Femur (tissue), 1 donor: ENCODE results near the gene TIPARP.
A peak's percentile ranks its signal among the peaks of the same experiment; 100 is the strongest.
"Not testable (repeated sequence)": the region's sequence is repeated elsewhere in the genome, so short reads cannot be mapped to it uniquely, and the experiment has no call there.

ENCODE experiments used
- DNase-seq: peaks from one replicate; pipeline ENCODE4 v3.0.0-alpha.2; 2017

The TIPARP gene

DNA sequence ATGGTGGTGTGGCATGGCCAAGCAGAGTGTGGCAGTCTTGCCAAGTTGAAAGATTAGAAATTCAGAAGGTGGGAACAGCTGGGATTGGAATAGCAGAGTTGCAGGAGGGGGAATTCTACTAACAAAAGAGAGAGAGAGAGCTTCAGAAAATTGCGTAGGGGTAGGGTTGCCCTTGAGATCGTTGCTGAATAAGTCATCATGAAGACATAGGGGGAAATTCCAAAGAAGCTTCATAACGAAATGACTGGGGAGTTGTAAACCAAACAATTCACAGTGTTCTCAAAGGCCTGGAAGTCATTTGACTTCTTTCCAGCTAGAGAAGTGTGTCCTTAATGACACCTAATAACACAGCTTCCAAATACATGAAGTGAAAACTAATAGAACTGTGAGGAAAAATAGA lies 26.3 kb upstream of the TIPARP start:
- no peak for DNase-seq

DNA sequence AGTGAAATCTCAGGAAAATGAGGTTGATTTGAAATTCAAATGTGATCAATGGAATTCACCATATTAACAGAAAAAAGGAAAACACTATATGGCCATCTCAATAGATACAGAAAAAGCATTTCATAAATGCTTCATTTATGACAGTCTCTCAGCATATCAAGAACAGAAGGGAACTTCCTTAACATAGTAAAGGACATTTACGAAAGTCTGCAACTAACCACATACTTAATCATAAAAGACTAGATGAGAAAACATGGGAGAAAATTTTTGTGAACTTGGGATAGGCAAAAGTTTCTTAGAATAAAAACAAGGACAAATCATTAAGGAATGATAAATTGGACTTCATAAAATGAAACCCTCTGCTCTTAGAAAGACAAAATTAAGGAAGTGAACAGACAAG lies 24.7 kb upstream of the TIPARP start:
- no peak for DNase-seq

DNA sequence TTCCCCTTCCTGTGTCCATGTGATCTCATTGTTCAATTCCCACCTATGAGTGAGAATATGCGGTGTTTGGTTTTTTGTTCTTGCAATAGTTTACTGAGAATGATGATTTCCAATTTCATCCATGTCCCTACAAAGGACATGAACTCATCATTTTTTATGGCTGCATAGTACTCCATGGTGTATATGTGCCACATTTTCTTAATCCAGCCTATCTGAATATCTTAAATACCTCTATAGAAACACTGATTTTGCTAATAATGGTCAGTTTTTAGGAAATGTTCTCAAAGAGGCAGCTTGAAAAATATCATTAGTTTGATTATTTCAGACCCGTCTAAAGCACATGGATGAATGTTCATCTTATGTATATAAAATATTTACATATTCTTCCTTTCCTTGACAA lies 21.7 kb upstream of the TIPARP start:
- DNase-seq: not testable (repeated sequence)

DNA sequence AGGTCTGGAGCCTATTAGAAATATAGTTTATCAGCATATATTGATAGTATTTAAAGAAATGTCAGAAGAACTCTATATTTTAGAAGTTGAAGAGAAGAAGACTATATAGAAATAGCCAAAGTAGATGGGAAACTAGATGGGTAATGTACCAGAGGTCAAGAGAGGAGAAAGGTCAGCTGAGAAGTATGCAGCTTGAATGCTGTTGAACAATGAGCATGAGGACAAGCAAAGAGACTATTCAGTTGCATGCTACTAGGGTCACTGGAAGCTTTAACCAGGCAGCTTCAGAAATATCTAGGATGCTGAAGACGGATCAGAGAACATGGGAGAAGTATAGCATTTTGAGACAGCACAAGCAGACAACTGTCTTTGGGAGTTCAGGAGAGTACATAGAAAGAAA lies 19.6 kb upstream of the TIPARP start:
- DNase-seq: no peak

GRCh38 chr3:156655819-156656550 lies 18.4 kb upstream of the TIPARP start:
- DNase-seq: no peak

GRCh38 chr3:156657440-156657839 lies 16.9 kb upstream of the TIPARP start:
- DNase-seq: no peak

- DNase-seq: no peak
Observed at GRCh38 chr3:156657862-156658731, 16.3 kb upstream of the TIPARP start.

DNA sequence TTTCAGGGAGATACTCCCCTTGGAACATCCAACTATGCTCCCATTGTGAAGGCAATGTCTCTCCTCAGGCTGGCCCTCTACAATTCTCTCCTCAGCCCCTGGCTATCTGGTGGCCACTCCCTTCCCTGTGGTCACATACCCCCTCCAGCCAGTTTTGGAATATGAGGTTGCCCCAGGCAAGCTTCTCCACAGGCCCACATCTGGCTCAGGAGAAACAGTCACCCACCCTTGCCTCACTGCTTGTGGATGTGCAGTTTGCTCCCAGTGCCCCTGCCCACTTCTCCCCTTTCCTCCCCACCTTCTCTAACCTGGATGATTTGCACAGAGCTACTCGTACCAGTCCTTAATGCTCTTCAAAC lies 15.7 kb upstream of the TIPARP start:
- DNase-seq: no peak

GRCh38 chr3:156659260-156659659 lies 15.1 kb upstream of the TIPARP start:
- DNase-seq: peak; percentile 60

GRCh38 chr3:156661155-156661554 lies 13.2 kb upstream of the TIPARP start:
- no peak for DNase-seq

DNA sequence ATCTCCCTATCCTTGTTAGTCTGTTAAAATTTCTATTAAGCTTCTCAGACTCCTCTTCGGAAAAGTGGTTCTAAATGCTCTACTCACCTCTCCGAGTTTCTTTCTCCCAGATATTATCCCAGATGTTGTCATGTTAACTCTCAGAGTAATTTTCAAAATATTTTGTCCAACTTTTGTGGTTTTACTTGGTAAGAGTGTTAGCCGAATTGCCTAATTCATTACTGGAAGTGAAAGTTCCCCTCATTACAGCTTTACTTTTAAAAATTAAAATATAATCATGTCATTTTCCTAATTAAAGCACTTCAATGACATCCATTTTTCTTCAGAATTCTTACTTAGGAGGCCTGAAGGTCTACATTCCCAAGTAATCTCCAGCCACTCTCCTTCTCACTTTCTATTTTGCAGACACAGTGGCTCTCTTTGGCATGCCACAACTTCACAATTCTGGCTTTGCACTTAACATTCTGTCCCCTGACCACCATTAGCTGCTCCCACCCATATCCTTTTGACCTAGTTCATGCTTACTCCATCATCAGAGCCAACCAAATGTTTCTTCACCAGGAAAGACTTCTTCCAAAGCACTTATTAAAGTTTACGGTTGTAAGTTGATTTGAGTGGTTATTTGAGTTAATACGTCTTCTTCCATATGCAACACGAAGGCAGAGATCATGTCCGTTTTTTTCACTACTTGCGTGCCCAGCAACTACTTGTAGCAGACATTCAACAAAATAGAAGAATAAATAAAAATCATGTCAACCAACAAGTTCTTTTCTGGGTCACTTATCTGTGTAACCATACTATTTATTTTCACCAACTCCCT lies 10.2 kb upstream of the TIPARP start:
- DNase-seq: no peak

DNA sequence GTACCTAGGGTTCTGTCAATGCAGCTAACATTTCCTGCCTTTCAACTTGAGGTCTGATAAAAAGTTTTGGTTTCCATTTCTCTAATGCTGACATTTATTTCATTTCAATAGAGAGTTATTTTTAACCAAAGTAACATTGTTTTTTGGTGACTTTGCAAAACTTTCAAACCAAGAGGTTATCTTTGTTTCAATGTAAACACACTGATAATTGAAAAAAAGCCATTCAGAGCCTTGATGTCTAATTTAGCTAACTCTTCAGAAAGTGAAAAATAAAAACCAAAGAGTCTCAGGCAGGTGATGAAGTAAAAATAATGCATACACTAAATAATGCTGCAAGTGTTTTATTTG lies 9.6 kb upstream of the TIPARP start:
- DNase-seq: no peak

GRCh38 chr3:156665291-156665690 lies 9.1 kb upstream of the TIPARP start:
- DNase-seq: no peak

DNA sequence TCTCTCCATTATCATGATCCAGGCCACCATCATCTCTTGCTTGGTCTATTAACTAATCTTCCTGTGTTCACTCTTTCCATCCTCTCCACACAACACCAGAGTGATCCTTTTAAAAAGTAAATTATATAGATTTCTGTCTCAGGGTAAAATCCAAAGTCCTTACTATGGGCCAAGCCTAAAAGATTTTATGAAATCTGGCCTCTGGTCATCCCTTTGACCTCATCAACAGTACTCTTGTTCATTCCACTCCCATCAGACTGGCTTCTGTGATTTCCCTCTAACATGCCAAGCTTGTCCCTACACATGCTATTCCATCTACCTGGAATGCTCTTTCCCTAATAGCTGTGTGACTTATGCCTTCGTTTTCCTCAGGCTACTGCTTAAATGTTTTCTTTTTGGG lies 8.3 kb upstream of the TIPARP start:
- DNase-seq: no peak

- no peak for DNase-seq
Observed at GRCh38 chr3:156668073-156668763, 6.2 kb upstream of the TIPARP start.

DNA sequence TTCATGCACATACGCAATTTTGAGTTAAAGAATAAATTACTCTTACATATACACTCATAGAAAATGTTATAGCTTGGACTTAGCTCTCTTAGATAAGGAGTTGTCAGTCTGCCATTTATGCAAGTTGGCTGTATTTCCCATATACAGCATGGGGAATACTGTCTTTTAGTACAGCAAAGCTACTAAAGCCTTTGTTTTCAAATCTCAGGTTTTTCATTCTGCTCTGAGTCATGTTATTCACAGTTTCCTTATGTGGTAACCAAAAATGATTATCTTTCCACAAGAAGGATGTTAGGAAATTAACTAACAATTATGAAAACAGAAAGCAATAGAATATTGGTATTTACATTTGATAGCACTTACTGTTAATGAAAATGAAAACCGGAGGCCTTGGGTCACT lies 4.3 kb upstream of the TIPARP start:
- DNase-seq: no peak

GRCh38 chr3:156670652-156671051 lies 3.7 kb upstream of the TIPARP start:
- DNase-seq: no peak

DNA sequence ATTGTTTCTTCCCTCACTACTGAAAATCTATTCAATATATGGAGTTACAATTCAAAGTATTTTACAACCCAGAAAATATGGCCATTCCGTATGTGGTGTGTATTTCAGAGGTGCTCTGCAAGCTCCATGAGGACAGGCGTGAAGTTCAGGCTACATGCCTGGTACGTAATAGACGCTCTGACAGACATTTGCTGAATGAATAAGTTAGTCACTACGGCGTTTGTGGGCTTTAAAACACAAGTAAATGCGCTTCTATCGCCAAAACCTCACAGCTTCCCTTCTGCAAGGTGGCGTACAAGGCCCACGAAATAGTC lies 701 bp upstream of the TIPARP start:
- DNase-seq: no peak

DNA sequence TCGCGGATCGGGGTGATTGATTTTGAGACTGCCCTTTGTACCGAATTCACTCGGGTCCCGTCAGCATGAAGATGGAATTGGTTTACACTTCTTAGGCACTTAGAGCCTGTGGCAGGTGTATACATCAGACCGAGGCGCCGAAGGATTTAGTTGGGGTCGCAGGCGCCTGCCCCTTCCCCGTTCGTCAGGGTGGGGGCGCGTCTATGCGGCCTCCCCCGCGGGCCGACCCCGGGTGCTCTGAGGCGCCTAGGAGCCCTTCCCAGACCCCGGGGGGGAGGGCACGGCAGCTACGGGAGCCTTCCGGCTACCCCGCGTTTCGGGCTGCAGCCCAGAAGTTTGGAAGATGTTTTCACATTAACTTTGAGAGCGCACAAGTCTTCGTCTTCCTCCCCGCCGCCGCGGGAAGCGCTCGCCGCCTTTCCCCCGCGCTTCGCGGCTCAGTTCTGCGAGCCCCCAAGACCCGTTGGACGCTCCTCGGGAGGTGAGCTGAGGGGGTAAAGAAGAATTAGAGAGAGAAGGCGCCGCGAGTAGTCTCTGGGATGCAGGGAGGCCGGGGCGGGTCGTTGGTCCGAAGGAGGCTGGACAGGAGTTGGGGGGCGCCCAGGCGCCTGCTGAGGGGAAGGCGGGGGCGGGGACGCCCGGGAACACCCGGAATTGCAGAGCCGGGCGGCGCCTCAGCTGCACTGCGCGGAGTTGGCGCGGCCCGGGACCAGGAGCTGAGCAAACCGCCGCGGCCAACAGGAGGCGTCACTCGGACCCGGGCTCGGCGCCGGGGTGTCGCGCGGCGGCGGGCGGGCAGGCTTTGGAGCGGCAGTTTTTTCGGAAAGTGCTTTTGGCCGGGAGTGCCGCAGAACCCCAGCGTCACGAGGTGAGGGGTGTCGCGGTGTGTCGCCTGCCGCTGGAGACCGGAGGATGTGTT lies 780 bp downstream of the TIPARP start:
- DNase-seq: peak; percentile 82

GRCh38 chr3:156675830-156676767 lies 1.7 kb downstream of the TIPARP start:
- peak; percentile 36 for DNase-seq
